Activated CD8-positive, alpha-beta T cell treated with anti-CD3 and anti-CD28 coated beads for 36 hours (primary cell): Measurements from ENCODE around the gene MBD3. TPM values are rescaled to one million over a fixed set of nuclear protein-coding genes. Genes with fewer than 3 reads are reported as not detected.
A peak's percentile ranks its signal among the peaks of the same experiment; 100 is the strongest.

ENCODE experiments used
- ATAC-seq: fragments of 200-7000 bp; cut with Tn5 transposase; one replicate; pipeline ENCODE4 v1.10.0; 2021; ENCODE audit warnings: mild to moderate bottlenecking, moderate library complexity
- CTCF ChIA-PET: fragments of 350-600 bp; sonication (Branson Sonifier 250); formaldehyde crosslinking; loops from one replicate; lab custom pipeline; 2021; ENCODE audit warnings: antibody characterized with exemption; lab: Charles Lee
- POLR2A ChIA-PET: fragments of 350-600 bp; sonication (Branson Sonifier 250); formaldehyde crosslinking; loops from one replicate; lab custom pipeline; 2021; ENCODE audit warnings: antibody characterized with exemption; lab: Charles Lee
- DNase-seq: peaks from one replicate; pipeline ENCODE4 v3.0.0-alpha.2; 2020
- H3K27ac Mint-ChIP-seq: one replicate; pipeline ENCODE4 v1.8.0; 2021; ENCODE audit warnings: mild to moderate bottlenecking, mixed read lengths
- H3K27me3 Mint-ChIP-seq: one replicate; pipeline ENCODE4 v1.8.0; 2021; ENCODE audit warnings: mixed read lengths
- H3K36me3 Mint-ChIP-seq: one replicate; pipeline ENCODE4 v1.8.0; 2021; ENCODE audit warnings: low read depth, mixed read lengths
- H3K4me1 Mint-ChIP-seq: one replicate; pipeline ENCODE4 v1.8.0; 2021; ENCODE audit warnings: low read depth, mixed read lengths
- H3K4me3 Mint-ChIP-seq: one replicate; pipeline ENCODE4 v1.8.0; 2021; ENCODE audit warnings: mild to moderate bottlenecking, moderate library complexity, mixed read lengths
- H3K9me3 Mint-ChIP-seq: one replicate; pipeline ENCODE4 v1.8.0; 2021; ENCODE audit warnings: mixed read lengths
- CTCF ChIP-seq: fragments of 200-600 bp; IDR thresholded peaks from one replicate; pipeline ENCODE4 v1.8.0; 2022; ENCODE audit warnings: antibody characterized with exemption, mild to moderate bottlenecking
- intact Hi-C: fragments of 100-400 bp; cut with micrococcal nuclease; formaldehyde crosslinking; loops from one replicate; pipeline ENCODE4 v1.10.0; 2022
- total RNA-seq, 2 experiments: library from RNA; stranded (reverse); gene quantifications; one replicate each; pipeline ENCODE4 v1.2.3, GENCODE V29; 2021

Gene MBD3
- total RNA-seq, 2 experiments from 2014 or later: 87.8 to 92.5 TPM

- no peak overlapping the region for H3K4me3 Mint-ChIP-seq
- no peak for TF ChIP-seq CTCF
- no peak for DNase-seq
- H3K27me3 Mint-ChIP-seq: no peaks in the 10 kb centered on the region
- ChIA-PET POLR2A (no interaction called here), CTCF (interaction anchor here (1.8 kb wide), 1 partner anchor 52 kb away, joined by 3 read pairs; no protein-coding TSS in a partner anchor)
- H3K36me3 Mint-ChIP-seq: peaks cover 28% of the 10 kb centered on the region
- H3K27ac Mint-ChIP-seq: no peak overlapping the region
- no peaks in the 10 kb centered on the region for H3K9me3 Mint-ChIP-seq
- intact Hi-C loops: no loop called here
- ATAC-seq: no peak
- H3K4me1 Mint-ChIP-seq: peaks cover 22% of the 10 kb centered on the region
Observed at GRCh38 chr19:1620502-1620901, 27.8 kb upstream of the MBD3 start.

- Mint-ChIP-seq H3K4me3 (no peak overlapping the region), H3K27ac (no peak overlapping the region), H3K9me3 (no peaks in the 10 kb centered on the region), H3K27me3 (no peaks in the 10 kb centered on the region), H3K4me1 (peaks cover 24% of the 10 kb centered on the region), H3K36me3 (peaks cover 30% of the 10 kb centered on the region)
- intact Hi-C loops: no loop called here
- CTCF ChIA-PET: interaction anchor here (1.8 kb wide), 1 partner anchor 53 kb away, joined by 3 read pairs; no protein-coding TSS in a partner anchor
- DNase-seq: no peak
- no peak for TF ChIP-seq CTCF
- POLR2A ChIA-PET: no interaction called here
- no peak for ATAC-seq
Observed at GRCh38 chr19:1619703-1620102, 27.0 kb upstream of the MBD3 start.

- Mint-ChIP-seq H3K27me3 (no peaks in the 10 kb centered on the region), H3K4me3 (no peak overlapping the region), H3K36me3 (peaks cover 30% of the 10 kb centered on the region), H3K27ac (no peak overlapping the region), H3K9me3 (no peaks in the 10 kb centered on the region), H3K4me1 (peaks cover 24% of the 10 kb centered on the region)
- ChIA-PET CTCF (no interaction called here), POLR2A (no interaction called here)
- DNase-seq (no peak), ATAC-seq (no peak)
- TF ChIP-seq CTCF: no peak
- intact Hi-C loops: no loop called here
Observed at GRCh38 chr19:1619094-1619439, 26.4 kb upstream of the MBD3 start.

- ATAC-seq: peak; percentile 83
- DNase-seq: peak; percentile 54
- TF ChIP-seq CTCF: peak; percentile 26
- CTCF ChIA-PET: interaction anchor here (0.8 kb wide), 1 partner anchor 72 kb away, joined by 3 read pairs; no protein-coding TSS in a partner anchor
- intact Hi-C loops: no loop called here
- Mint-ChIP-seq H3K27me3 (no peaks in the 10 kb centered on the region), H3K27ac (peak overlapping the region; percentile 60), H3K9me3 (no peaks in the 10 kb centered on the region), H3K4me3 (no peak overlapping the region), H3K36me3 (peaks cover 32% of the 10 kb centered on the region), H3K4me1 (peaks cover 24% of the 10 kb centered on the region)
- POLR2A ChIA-PET: interaction anchor here (2.1 kb wide), 1 partner anchor 13 kb away, joined by 11 read pairs; the partner anchor contains the start of gene UQCR11
Observed at GRCh38 chr19:1618157-1619093, 25.8 kb upstream of the MBD3 start.

- ChIA-PET POLR2A (interaction anchor here (0.6 to 2.1 kb wide), 3 partner anchors 11 to 36 kb away, joined by 3 to 11 read pairs (median 3); partner anchors contain the start of genes TCF3 and UQCR11), CTCF (interaction anchor here (1.2 to 1.7 kb wide), 2 partner anchors 56 to 71 kb away, joined by 4 to 11 read pairs; no protein-coding TSS in a partner anchor)
- peaks cover 24% of the 10 kb centered on the region for H3K4me1 Mint-ChIP-seq
- peak; percentile 51 for DNase-seq
- H3K27me3 Mint-ChIP-seq: no peaks in the 10 kb centered on the region
- TF ChIP-seq CTCF: no peak
- no peak overlapping the region for H3K4me3 Mint-ChIP-seq
- intact Hi-C loops: no loop called here
- H3K36me3 Mint-ChIP-seq: peaks cover 37% of the 10 kb centered on the region
- peak overlapping the region; percentile 78 for H3K27ac Mint-ChIP-seq
- ATAC-seq: peak; percentile 71
- no peaks in the 10 kb centered on the region for H3K9me3 Mint-ChIP-seq
Observed at GRCh38 chr19:1616875-1617274, 24.2 kb upstream of the MBD3 start.
